Cardiac muscle cell (in vitro differentiated cells and primary cell): ENCODE data around the gene NPAS3. TPM values are rescaled to one million over a fixed set of nuclear protein-coding genes. Genes with fewer than 3 reads are reported as not detected.
A peak's percentile ranks its signal among the peaks of the same experiment; 100 is the strongest.

Experiments
- DNase-seq, 2 donors: peaks; one replicate each; pipeline versions ENCODE4 v3.0.0 to v3.0.0-alpha.2; 2010 to 2017; ENCODE audit warnings: low read depth in 1 of 2, low spot score in 1 of 2
- H3K27ac ChIP-seq: fragments of 200-600 bp; sonication (generic); 2 replicates; pipeline ENCODE4 v1.5.1; 2016
- H3K27me3 ChIP-seq: fragments of 200-600 bp; sonication (generic); 2 replicates; pipeline ENCODE4 v1.6.0; 2016; ENCODE audit warnings: control low read depth
- H3K36me3 ChIP-seq: fragments of 200-600 bp; sonication (generic); 2 replicates; pipeline ENCODE4 v1.5.1; 2016; ENCODE audit warnings: control low read depth
- H3K4me1 ChIP-seq: fragments of 200-600 bp; sonication (generic); 2 replicates; pipeline ENCODE4 v1.8.1; 2017; ENCODE audit warnings: low read depth, mild to moderate bottlenecking, mixed run types
- H3K4me3 ChIP-seq: fragments of 200-600 bp; sonication (generic); 2 replicates; pipeline ENCODE4 v1.5.1; 2016; ENCODE audit warnings: mild to moderate bottlenecking
- H3K9me3 ChIP-seq: fragments of 200-600 bp; sonication (generic); 2 replicates; pipeline ENCODE4 v1.5.1; 2017; ENCODE audit warnings: low read depth, mild to moderate bottlenecking, control low read depth
- CTCF ChIP-seq: IDR thresholded peaks from 2 replicates; pipeline ENCODE4 v1.5.1; 2012; ENCODE audit warnings: low read depth, mild to moderate bottlenecking, low read length
- polyA plus RNA-seq: library from polyadenylated mRNA; unstranded; fragments of >200 nt; fragmentation: Nextera tagmentation; extraction: Ambion mirVana; gene quantifications from 2 replicates; pipeline ENCODE4 v1.2.1, GENCODE V29; 2016
- total RNA-seq: library from RNA; depleted of rRNA; stranded (reverse); fragments of >200 nt; gene quantifications from 2 replicates; pipeline ENCODE4 v1.2.3, GENCODE V29; 2016

NPAS3 gene
- total and polyA plus RNA-seq, 2 experiments from 2014 or later = 0.18 TPM

GRCh38 chr14:33420051-33420627 is 481.5 kb downstream of the NPAS3 start:
- DNase-seq = peak in 1 of 2 donors; percentile 35
- Histone ChIP-seq H3K36me3 (no peaks in the 10 kb centered on the region), H3K4me3 (no peak overlapping the region), H3K9me3 (no peaks in the 10 kb centered on the region), H3K27ac (no peak overlapping the region), H3K4me1 (peaks cover 18% of the 10 kb centered on the region), H3K27me3 (peaks cover 21% of the 10 kb centered on the region)
- no peak for TF ChIP-seq CTCF

- H3K27me3 ChIP-seq = peaks cover 13% of the 10 kb centered on the region
- no peak overlapping the region for H3K27ac ChIP-seq
- no peak overlapping the region for H3K4me3 ChIP-seq
- no peak for TF ChIP-seq CTCF
- H3K9me3 ChIP-seq = no peaks in the 10 kb centered on the region
- H3K36me3 ChIP-seq = no peaks in the 10 kb centered on the region
- no peak for DNase-seq
- no peaks in the 10 kb centered on the region for H3K4me1 ChIP-seq
These were observed 491.8 kb downstream of the NPAS3 start for GRCh38 chr14:33430414-33431035.

GRCh38 chr14:33432407-33433023 is 493.8 kb downstream of the NPAS3 start:
- no peak overlapping the region for H3K27ac ChIP-seq
- no peaks in the 10 kb centered on the region for H3K9me3 ChIP-seq
- no peak overlapping the region for H3K4me3 ChIP-seq
- peak; percentile 39 to 62 for DNase-seq
- no peaks in the 10 kb centered on the region for H3K36me3 ChIP-seq
- no peaks in the 10 kb centered on the region for H3K27me3 ChIP-seq
- TF ChIP-seq CTCF = peak; percentile 63
- no peaks in the 10 kb centered on the region for H3K4me1 ChIP-seq

- no peak overlapping the region for H3K4me3 ChIP-seq
- H3K36me3 ChIP-seq = no peaks in the 10 kb centered on the region
- no peaks in the 10 kb centered on the region for H3K4me1 ChIP-seq
- H3K9me3 ChIP-seq = no peaks in the 10 kb centered on the region
- H3K27ac ChIP-seq = no peak overlapping the region
- H3K27me3 ChIP-seq = no peaks in the 10 kb centered on the region
- DNase-seq = no peak
- no peak for TF ChIP-seq CTCF
These were observed 494.7 kb downstream of the NPAS3 start for GRCh38 chr14:33433396-33433795.

- H3K4me3 ChIP-seq = no peak overlapping the region
- H3K27ac ChIP-seq = no peak overlapping the region
- no peaks in the 10 kb centered on the region for H3K9me3 ChIP-seq
- no peaks in the 10 kb centered on the region for H3K27me3 ChIP-seq
- no peak for TF ChIP-seq CTCF
- H3K36me3 ChIP-seq = no peaks in the 10 kb centered on the region
- peak in 1 of 2 donors; percentile 73 for DNase-seq
- H3K4me1 ChIP-seq = no peaks in the 10 kb centered on the region
These were observed 497.4 kb downstream of the NPAS3 start for GRCh38 chr14:33435911-33436689.
